ENCODE data around the gene CLCA2. TPM values are rescaled to one million over a fixed set of nuclear protein-coding genes. Genes with fewer than 3 reads are reported as not detected.

CLCA2 gene
- polyA plus RNA-seq, 1 donor = 0.05 TPM

DNA sequence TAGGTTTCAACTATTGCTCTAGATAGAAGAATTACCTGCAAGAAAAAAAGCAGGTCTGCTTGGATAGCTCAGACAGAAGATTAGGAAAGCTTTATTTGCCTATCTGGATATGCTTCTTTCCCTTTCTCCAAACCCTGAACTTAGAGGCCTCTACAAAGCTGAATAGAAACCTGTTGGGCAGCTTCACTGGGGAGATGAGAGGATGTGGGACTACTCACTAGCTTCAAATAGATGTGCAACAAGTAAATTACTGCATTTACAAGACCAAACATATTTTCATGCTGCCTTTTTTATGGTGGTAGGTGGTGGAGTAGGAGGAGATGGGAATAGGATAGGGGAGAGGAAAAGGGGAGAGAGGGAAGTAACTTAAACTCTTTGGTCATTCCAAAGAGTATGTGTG, 6.4 kb downstream of the CLCA2 start:
- DNase-seq = no peak

DNA sequence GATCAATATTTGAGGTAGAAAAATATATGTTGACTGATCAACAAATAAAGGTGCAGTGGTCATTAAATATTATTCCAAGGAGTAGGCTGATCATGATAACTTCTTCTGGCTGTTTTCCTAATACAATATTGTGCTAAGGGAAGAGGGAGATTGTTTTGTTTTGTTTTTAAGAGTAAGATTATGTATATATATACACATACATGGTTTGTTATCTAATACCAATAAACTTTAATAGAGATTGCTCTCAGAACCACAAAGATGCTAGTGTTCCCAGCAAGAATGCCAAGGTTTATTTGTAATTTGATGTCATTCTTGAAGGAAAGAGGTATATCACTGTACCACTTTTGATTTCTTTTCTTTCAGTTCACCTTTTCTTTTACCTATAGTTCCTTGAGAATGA, 10.1 kb downstream of the CLCA2 start:
- DNase-seq = no peak

DNA sequence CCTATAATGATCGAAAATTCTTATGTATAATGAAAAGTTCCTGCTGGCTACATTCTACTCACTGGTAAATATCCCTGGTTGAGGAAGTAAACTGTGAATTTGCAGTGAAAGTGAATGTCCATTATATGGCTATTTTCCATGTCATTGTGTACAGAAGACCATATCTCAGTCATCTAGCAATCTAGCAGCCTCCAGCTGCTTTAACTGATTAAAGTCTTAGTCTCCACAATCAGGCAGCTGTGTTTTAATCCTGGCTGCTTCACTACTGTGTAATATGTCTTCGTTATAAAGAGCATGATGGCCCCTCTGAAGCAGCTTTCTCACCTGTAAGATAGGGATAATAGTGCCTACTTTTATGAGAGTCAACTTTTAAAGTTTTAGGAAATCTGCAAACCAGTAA, 11.4 kb downstream of the CLCA2 start:
- no peak for DNase-seq

DNA sequence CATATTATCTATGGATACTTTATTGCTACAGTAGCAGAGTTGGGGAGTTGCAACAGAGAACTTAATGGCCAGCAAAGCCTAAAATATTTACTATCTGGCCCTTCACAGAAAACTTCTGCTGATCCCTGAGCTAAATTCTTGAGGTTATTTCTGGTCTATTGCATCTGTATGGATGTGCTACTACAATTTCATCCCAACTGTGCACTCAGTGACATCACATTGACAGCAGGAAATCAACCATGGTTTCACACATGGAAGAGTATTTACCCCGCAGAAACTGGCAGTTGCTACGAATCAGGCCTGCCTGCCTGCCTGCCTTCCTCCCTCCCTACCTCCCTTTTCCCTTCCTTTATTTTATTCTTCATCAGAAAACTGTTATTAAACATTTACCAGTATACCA, 12.1 kb downstream of the CLCA2 start:
- no peak for DNase-seq

DNA sequence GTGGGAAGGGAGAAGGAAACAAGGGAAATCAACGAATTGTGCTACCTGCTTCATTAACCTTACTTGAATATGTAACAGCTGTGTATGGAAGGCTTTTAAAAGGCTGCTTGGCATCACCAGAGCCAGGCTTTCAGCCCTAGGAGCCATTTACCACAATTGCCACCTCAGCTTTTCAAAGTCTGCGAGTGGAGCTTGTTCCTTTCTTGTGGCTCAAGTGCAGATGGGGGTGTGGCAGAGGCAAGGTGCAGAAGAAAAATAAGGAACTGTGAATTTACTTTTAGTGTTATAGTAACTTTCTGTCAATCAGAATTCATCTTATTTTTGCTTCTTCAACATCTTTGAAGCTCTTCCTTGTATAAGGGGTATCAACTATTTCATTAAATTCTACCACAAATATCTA, 17.6 kb downstream of the CLCA2 start:
- no peak for DNase-seq

DNA sequence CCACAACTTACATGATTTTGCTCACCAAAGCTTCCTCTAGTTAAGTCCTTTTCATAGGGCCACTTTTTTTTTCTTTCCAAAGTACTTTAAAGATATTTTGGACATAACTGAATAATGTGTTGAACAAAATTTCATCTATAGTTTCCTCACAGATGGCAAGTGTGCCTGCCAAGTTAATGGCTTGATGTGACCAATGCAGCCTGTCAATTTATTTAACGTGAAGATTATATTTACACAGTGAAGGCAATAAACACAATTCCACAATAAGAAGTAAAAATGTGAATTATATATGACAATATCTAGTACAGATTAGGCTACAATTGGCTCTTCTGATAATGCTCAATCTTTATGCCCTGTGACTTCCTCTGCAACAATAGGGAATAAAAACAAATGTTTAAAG, 18.0 kb downstream of the CLCA2 start:
- no peak for DNase-seq

DNA sequence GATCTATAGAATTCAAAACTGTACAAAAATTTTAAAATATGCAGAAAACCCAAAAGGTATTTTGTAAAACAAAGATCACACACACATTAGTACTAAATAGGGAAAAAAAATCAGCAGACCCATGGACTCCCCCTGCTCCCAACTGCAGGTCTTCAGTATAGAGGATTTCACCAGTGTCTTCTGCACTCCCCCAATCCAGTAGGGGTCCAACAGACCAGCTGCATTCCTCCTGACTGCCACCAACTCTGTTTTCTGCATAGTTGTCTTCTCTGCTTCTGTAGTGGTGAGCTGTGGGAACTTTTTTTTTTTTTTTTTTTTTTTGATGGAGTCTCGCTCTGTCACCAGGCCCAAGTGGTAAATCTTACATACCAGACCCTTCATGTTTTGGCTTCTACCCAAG, 21.9 kb downstream of the CLCA2 start:
- no peak for DNase-seq

DNA sequence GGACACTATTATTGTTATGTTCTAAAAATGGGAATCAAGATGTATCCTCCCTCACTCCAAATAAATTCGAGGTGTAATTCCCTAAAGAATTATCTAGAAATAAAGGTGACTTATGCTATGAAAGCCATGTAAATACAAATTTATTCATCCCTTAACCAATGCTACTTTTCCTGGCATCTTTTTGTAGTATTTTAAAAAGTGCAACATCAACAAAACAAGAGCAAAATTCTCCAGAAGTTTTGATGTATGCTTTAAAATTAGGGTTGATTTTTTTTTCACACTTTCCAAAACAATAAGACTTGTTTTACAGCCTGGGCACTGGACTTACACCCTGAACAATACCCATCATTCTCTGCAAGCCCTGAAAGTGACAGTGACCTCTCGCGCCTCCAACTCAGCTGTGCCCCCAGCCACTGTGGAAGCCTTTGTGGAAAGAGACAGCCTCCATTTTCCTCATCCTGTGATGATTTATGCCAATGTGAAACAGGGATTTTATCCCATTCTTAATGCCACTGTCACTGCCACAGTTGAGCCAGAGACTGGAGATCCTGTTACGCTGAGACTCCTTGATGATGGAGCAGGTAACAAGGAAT, 23.3 kb downstream of the CLCA2 start:
- DNase-seq = no peak

DNA sequence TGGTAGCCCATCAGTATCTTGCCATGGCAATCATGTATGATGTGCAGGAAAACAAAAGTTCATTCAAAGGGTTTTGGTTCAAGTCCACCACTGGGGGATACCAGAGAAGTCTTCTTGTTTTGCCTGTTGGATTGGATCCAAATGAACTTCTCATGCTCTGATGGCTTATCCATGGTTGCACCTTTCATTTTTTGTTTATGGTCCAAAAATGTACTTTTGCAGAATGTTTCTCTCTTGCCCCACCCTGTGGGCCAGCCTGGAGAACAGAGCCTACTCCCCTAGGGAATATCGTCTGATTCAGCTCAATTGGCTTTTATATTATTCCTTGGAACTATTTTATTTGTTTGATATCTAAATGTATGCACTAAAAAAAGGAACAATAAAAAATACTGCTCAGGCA, 24.7 kb downstream of the CLCA2 start:
- no peak for DNase-seq

DNA sequence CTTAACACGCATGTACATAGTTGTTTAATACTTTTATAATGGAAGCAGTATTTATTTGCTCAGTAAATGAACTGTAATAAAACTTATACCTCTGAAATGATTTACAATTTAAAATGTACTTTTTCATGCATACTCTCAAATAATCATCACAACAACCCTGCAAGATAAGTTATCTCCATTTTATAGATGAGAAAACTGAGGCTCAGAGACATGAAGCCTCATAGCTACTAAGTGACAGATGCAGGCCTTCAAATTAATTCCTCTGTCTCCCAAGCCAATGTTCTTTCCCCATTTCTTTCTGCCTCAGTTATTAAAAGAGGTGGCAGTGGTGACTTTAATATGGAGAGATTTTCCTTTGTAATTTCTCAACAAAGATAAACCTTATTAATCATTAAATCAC, 25.1 kb downstream of the CLCA2 start:
- no peak for DNase-seq

DNA sequence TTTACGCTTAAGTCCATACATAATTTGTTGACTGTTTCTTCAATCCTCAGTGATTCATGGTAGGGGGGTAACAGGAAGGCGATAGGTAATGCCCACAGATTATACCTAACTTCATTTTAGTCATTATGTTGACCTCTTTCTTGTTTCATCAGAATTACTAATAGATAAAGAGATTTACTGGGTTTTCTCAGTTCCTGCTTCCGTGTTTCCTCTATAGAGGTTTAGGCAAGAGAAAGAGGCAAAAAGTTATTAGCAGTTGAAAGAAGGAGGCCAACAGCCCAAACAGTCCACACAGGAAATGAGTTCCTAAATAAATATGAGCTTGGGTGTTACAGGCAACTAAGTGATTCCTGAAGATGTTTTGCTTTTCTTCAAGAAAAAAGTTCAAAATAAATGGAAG, 26.9 kb downstream of the CLCA2 start:
- no peak for DNase-seq

DNA sequence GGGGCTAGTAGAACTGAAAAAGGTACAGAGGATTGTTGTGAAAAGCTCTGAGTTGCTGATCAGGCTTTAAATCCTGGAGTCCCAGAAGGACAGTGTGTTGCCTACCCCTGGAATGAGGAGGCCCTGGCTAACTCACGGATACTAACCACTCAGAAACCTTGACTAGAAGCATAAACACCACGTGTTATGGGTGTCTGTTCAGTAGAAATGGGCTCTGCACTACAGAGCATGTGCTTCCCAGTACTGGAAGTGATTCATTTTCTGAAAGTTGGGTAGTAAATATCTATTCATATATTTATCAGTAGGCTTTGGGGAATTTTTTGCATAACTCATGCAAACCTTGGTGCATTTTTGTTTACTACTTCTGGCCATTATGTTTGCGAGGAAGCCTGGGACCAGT, 29.7 kb downstream of the CLCA2 start:
- no peak for DNase-seq

DNA sequence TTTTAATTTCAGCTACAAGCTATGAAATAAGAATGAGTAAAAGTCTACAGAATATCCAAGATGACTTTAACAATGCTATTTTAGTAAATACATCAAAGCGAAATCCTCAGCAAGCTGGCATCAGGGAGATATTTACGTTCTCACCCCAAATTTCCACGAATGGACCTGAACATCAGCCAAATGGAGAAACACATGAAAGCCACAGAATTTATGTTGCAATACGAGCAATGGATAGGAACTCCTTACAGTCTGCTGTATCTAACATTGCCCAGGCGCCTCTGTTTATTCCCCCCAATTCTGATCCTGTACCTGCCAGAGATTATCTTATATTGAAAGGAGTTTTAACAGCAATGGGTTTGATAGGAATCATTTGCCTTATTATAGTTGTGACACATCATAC, 31.1 kb downstream of the CLCA2 start:
- no peak for DNase-seq

DNA sequence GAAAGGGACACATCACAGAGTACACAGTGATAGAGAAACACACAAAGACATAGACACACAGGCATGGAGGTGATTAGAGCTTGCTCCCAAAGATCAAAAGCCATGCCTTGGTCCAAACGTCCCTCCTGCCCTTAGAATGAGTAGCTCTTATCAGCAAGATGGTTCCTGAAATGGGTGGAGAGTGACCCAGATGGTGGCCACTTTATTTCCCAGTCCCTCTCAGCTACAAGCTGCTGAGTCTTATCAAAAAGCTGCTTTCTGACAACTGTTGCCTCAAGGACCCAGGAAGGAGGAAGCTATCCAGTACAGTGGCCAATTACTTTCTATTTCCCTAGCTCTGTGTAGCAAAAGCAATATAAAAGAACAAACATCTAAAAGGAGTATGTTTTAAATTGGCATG, 37.0 kb downstream of the CLCA2 start:
- no peak for DNase-seq

DNA sequence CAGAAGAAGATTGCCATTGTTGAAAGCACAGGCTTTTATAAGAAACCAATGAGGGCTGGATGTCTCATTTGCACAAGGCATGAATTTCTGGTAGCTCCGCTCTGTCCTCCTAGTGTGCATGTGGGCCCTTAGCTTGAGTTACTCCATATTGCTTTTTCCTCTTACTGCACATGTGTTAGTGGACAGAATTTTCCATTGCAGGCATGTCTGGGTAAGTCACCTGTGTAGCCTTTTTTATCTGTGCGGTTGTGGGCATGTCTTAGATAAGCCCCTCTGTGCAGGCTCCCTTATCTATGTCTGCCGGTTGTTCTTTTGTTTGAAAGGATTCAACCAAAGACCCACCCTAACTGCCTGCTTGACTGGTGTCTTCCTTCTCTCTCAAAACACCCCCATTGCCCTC, 37.5 kb downstream of the CLCA2 start:
- no peak for DNase-seq

DNA sequence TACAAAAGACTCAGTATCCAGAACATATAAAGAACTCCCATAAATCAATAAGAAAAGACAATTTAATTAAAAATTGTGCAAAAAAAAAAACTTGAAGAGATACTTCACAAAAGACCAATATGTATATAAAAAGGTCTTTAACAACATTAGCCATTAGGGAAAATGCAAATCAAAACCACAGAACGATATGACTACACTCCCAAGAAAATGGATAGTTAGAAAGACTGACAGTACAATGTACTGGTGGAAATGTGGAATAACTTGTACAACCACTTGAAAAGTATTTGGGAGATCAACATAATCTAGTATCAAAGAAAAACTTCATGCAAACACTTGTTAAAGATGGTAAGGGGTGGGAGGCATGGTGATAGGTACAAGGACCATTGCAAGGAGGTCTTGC, 40.8 kb downstream of the CLCA2 start:
- DNase-seq = no peak

DNA sequence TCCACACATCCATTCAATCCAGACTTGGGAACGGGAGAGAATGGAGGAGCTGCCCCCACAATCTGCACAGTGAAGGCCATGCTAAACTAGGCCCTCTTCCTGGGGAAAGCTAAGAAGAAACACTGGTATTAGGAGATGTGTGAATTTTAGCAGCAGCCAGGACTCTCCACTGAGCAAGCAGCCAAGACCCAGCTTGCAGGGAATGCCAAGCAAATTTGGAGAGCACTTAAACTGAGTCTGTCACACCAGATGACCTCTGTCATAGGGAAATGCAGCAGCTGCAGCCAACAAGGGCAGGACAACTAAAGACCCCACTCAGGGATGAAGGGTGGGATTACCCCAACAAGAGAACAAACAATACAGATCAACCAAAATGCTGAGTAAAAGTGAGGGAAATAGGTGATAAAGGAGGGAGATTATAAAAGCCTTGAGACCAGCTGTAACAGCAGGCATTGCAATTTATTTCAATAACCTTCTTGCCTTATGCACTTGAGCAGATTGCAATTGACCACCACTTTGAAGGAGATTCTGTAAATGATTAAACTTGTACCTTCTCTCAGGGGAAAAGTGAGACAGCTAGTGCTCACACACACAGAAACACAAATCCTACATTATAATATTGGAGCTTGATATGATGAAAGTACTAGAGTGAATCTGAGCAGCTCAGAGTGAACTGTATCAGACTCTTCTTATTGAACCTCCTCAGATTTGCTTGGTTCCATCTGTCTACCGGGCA, 42.3 kb downstream of the CLCA2 start:
- no peak for DNase-seq

DNA sequence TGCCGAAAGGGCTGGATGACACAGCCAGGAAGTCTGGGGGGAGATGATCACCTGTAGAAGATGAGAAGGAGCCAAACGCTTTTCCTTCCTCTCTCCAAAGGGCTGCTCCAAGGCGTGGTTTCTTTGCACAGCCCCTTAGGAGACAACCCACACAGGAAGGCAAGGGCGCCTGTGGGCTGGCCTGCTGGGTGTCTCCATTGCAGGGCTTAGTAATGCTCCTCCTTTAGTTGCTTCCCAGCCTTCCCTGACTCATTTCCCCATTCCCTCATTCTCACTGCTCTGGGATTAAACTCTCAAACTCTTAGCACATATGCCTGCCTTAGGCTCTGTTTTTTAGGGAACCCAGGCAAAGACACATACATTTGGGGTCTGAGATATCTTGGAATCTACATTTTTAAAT, 43.0 kb downstream of the CLCA2 start:
- no peak for DNase-seq

DNA sequence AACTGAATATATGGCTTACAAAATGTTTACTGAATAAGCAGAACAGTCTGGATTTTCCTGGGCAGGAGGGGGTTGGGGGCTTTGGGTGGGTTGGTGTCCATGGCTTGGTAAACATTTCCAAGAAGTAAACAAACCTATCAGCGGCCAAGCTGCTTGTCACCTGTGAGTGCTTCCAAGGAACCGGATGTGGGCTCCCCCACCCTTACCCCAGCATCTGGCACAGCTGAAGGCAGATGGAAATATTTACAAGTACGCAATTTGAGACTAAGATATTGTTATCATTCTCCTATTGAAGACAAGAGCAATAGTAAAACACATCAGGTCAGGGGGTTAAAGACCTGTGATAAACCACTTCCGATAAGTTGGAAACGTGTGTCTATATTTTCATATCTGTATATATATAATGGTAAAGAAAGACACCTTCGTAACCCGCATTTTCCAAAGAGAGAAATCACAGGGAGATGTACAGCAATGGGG, 44.6 kb downstream of the CLCA2 start, which contains the start of gene CLCA1:
TSS of gene CLCA1 (plus strand) at position 427 of the 477 bp plus-strand sequence. CDS start at position 472, 45 bp downstream.
- DNase-seq = no peak

DNA sequence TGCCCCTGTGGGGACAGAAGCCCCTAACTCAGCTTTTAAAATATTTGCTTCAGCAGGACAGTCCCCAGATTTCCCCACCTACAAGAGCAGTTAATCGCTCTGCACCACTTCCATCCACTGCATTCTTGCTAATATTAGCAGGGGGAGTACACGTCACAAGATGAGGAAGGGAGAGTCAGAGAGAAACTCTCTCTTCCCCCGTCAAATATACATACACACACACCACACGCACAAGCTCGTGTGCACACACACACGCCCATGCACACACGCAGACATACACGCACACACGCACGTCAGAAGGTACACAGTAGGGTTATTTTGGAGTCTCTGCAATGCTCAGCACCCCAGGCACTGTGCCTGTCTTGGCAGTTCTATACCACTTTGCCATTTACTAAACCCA, 46.9 kb downstream of the CLCA2 start:
- no peak for DNase-seq

DNA sequence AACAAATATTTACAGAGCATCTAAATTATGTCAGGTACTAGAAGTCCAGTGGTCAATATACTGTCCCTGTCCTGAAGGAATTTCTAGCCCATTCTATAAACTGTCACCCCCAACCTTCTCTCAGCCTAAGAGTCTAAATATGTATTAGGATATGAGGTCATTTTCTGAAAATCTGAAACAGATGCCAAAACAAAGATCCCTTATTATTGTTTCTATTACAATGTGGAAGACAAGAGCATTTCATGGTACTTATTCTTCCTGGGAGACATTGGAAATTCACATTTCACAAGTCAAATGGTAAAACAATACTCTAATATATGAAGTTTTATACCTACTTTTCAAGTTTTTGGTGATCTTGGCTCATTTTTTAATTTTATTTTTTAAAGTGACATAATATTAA, 47.3 kb downstream of the CLCA2 start:
- no peak for DNase-seq

DNA sequence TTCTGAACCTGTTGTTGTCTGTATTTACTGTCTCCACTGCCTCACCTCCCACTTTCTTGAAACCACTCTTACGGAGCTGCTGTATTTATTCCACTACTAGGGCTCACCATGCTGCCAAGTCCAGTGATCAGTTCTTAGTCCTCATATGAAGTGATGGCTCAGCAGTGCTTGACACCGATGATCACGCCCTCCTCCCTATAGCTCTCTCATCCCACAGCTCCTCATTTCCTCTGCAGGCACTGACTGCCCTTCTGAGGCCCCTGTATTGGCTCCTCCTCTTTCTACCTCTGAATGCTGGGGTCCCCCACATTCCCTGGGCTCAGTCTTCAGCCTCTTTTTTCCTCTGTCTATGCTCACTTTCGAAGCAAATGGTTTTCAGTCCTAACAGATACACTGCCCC, 48.2 kb downstream of the CLCA2 start:
- DNase-seq = no peak

DNA sequence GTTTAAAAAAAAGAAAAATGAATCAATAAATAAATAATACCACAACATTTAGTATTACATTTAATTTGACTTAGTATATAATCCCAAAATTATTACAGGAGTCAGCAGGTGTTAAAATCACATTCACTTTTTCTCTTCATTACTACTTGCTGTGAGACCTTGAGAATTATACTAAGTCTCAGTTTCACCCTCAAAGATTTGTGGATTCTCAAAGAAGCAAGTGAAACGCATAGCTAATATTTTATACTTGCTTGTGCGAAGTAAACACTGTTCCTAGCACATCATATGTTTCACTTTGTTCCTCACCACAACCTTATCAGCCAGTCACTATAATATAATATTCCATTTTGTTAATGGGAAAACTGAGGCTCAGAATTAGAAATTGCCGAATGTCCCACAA, 48.8 kb downstream of the CLCA2 start:
- no peak for DNase-seq

DNA sequence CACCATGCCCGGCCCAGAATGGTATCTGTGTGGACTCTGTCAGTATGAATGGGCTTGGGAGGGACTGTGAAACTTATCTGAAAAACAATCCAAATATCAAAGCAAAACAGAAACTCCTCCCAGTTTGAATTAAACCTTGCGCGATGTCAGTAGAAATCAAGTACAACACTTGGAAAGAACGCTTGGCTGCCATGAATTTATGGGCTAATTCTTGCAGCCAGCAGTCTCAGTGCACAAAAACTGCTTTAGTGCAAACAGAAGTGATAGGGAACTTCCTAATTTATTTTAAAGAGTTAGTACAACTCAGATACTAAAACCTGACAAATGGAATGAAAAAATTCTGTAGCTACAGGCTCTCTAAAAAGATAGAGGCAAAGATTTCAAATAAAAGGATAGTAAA, 53.3 kb downstream of the CLCA2 start:
- no peak for DNase-seq

Measured in left kidney (tissue), 2 donors.